Measurements from ENCODE around the gene YY2. TPM values are rescaled to one million over a fixed set of nuclear protein-coding genes. Genes with fewer than 3 reads are reported as not detected.
A peak's percentile ranks its signal among the peaks of the same experiment; 100 is the strongest.

Gene YY2
- total RNA-seq, 1 experiment from 2014 or later, result 0.60 TPM

GRCh38 chrX:21831496-21831895 lies 24.3 kb upstream of the YY2 start:
- H3K36me3 ChIP-seq (ENCODE audit: insufficient read depth, low read length), result no peaks in the 10 kb centered on the region
- DNase-seq, result no peak
- no peaks in the 10 kb centered on the region for H3K9me3 ChIP-seq (ENCODE audit: low read length)
- H3K4me3 ChIP-seq (ENCODE audit: low read length), result no peak overlapping the region
- no peaks in the 10 kb centered on the region for H3K27me3 ChIP-seq (ENCODE audit: low read length)
- H3K4me2 ChIP-seq (ENCODE audit: low read depth, low read length, poor library complexity, severe bottlenecking), result no peak overlapping the region
- H3K27ac ChIP-seq (ENCODE audit: low read length), result no peak overlapping the region
- no peak overlapping the region for H3K9ac ChIP-seq (ENCODE audit: low read length)
- no peak overlapping the region for H2AFZ ChIP-seq (ENCODE audit: low read length)
- no peaks in the 10 kb centered on the region for H3K79me2 ChIP-seq (ENCODE audit: low read length)
- H3K9me2 ChIP-seq (replicated peaks; ENCODE audit: insufficient read depth, low read length), result no peaks in the 10 kb centered on the region
- H4K20me1 ChIP-seq (ENCODE audit: insufficient read depth, low read depth, low read length), result no peaks in the 10 kb centered on the region
- H3K4me1 ChIP-seq (ENCODE audit: low read length), result no peaks in the 10 kb centered on the region

DNA sequence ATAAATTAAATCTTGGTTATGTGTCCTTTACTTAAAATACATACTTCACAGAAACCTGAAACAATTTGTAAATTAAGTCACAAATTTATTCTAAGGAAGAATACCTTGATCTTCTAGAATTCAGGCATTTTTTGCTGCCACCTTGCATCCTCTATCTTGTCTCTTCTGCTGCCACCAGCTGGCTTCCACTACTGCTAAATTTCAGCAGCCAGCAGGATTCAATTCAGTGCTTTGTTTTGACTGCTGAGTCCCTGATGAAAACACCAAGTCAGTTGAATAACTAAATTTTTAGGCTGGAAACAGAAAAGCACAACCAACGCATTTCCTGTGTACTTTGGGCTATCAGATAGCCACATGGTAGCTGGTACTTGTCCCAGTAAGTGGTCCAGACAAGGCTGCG lies 18.7 kb upstream of the YY2 start:
- H3K9ac ChIP-seq (ENCODE audit: low read length), result no peak overlapping the region
- no peaks in the 10 kb centered on the region for H4K20me1 ChIP-seq (ENCODE audit: insufficient read depth, low read depth, low read length)
- no peaks in the 10 kb centered on the region for H3K9me3 ChIP-seq (ENCODE audit: low read length)
- no peak overlapping the region for H3K4me3 ChIP-seq (ENCODE audit: low read length)
- H3K27me3 ChIP-seq (ENCODE audit: low read length), result no peaks in the 10 kb centered on the region
- H2AFZ ChIP-seq (ENCODE audit: low read length), result no peak overlapping the region
- peaks cover 17% of the 10 kb centered on the region for H3K4me1 ChIP-seq (ENCODE audit: low read length)
- H3K4me2 ChIP-seq (ENCODE audit: low read depth, low read length, poor library complexity, severe bottlenecking), result no peak overlapping the region
- H3K9me2 ChIP-seq (replicated peaks; ENCODE audit: insufficient read depth, low read length), result no peaks in the 10 kb centered on the region; the same call in 1 of the 2 replicates
- DNase-seq, result no peak
- peaks cover 25% of the 10 kb centered on the region for H3K79me2 ChIP-seq (ENCODE audit: low read length)
- no peak overlapping the region for H3K27ac ChIP-seq (ENCODE audit: low read length)
- no peaks in the 10 kb centered on the region for H3K36me3 ChIP-seq (ENCODE audit: insufficient read depth, low read length)

DNA sequence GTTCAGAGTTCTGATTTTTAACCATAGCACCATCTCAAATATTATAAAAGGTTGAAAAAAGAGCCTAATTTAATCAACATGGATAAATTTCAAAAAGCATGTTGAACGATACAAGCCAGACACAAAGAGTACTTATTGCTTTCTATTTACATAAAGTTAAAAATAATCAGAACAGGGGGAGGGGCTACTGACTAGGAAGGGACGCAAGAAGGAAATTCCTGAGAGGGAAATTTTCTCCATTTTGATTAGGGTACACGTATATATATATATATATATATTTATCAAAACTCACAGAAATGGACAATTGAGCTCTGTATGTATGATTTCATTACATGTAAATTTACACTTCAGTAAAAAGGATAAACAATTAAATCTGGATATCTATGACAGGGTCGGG lies 16.9 kb upstream of the YY2 start:
- Histone ChIP-seq H3K27ac (ENCODE audit: low read length) (no peak overlapping the region), H3K79me2 (ENCODE audit: low read length) (peaks cover 26% of the 10 kb centered on the region), H3K4me2 (ENCODE audit: low read depth, low read length, poor library complexity, severe bottlenecking) (peak overlapping the region; percentile 70), H3K9ac (ENCODE audit: low read length) (peak overlapping the region; percentile 88), H3K36me3 (ENCODE audit: insufficient read depth, low read length) (peaks cover 4% of the 10 kb centered on the region; the same call in 1 of the 2 replicates), H4K20me1 (ENCODE audit: insufficient read depth, low read depth, low read length) (no peaks in the 10 kb centered on the region), H3K9me2 (replicated peaks; ENCODE audit: insufficient read depth, low read length) (no peaks in the 10 kb centered on the region; the same call in 1 of the 2 replicates), H2AFZ (ENCODE audit: low read length) (peak overlapping the region; percentile 28), H3K9me3 (ENCODE audit: low read length) (no peaks in the 10 kb centered on the region; the same call in 1 of the 2 replicates), H3K4me1 (ENCODE audit: low read length) (peaks cover 17% of the 10 kb centered on the region), H3K27me3 (ENCODE audit: low read length) (no peaks in the 10 kb centered on the region), H3K4me3 (ENCODE audit: low read length) (peak overlapping the region; percentile 77)
- DNase-seq, result peak; percentile 74

DNA sequence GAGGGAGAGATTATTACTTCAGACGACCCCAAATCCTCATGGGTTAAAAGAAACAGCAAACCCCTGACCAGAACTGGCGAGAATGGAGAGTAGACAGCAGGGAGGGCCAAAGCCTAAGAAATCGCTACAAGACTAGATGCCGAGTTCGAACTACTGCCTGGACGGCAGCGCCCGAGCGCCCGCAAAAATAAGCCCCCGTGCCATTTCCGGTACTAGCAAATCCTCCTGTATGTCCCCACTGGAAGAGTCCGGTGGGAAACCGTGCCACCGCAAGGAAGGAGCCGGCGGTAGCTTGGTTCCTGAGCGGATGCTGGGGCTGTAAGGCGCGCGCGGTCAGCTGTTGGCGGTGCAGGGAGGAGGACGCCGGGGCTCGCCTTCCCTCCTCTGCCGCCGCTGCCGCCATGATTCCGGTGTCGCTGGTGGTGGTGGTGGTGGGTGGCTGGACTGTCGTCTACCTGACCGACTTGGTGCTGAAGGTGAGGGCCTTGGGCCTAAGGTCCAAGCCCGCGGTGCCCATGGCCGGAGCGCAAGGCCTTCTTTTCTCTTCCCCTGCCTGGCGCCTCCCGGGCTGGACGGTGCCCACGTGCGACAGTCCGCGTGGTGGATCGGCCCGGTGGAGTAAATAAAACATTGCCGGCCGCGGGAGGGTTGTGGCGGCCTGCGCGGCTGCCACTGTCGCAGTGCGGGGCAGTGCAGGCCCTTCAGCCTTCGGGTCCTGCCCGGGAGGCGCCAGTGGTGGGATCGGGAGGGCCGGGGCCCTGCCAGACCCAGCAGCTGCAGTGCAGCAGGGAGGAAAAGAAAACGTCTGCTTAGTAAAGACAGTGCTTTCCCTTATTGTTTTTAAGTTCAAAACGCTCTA lies 16.2 kb upstream of the YY2 start, which contains the start of gene MBTPS2:
Gene MBTPS2 (plus strand): TSS at position 284 of the 859 bp plus-strand sequence. CDS start 118 bp downstream, at position 402.
- H3K27ac ChIP-seq (ENCODE audit: low read length), result peak within 1 kb of the TSS; percentile 63; the same call in 1 of the 2 replicates
- no peaks in the 10 kb centered on the region for H4K20me1 ChIP-seq (ENCODE audit: insufficient read depth, low read depth, low read length)
- H3K79me2 ChIP-seq (ENCODE audit: low read length), result peaks cover 26% of the 10 kb centered on the region
- no peaks in the 10 kb centered on the region for H3K27me3 ChIP-seq (ENCODE audit: low read length)
- no peaks in the 10 kb centered on the region; the same call in 1 of the 2 replicates for H3K9me3 ChIP-seq (ENCODE audit: low read length)
- H3K4me2 ChIP-seq (ENCODE audit: low read depth, low read length, poor library complexity, severe bottlenecking), result peak within 1 kb of the TSS; percentile 77
- H3K9ac ChIP-seq (ENCODE audit: low read length), result peak within 1 kb of the TSS; percentile 88
- DNase-seq, result peak; percentile 93
- H3K9me2 ChIP-seq (replicated peaks; ENCODE audit: insufficient read depth, low read length), result no peaks in the 10 kb centered on the region; the same call in 1 of the 2 replicates
- H3K36me3 ChIP-seq (ENCODE audit: insufficient read depth, low read length), result peaks cover 4% of the 10 kb centered on the region; the same call in 1 of the 2 replicates
- H3K4me1 ChIP-seq (ENCODE audit: low read length), result peaks cover 17% of the 10 kb centered on the region
- peak within 1 kb of the TSS; percentile 77 for H3K4me3 ChIP-seq (ENCODE audit: low read length)
- peak within 1 kb of the TSS; percentile 28 for H2AFZ ChIP-seq (ENCODE audit: low read length)

DNA sequence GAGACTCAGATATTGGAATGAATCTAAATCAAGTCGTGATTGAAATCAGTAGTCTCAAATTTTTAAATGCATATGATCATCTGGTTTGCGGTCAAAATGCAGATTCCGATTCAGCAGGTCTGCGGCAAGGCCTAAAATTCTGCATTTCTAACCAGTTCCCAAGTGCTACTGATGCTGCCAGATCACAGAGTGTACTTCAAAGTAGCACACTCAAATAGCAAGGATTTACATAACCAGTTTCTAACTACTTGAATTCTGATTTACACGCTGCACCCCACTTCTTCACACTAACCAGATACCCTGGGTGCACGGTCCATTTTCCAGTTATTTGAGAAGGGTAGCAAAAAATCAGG lies 15.6 kb upstream of the YY2 start:
- DNase-seq, result peak; percentile 68
- peaks cover 4% of the 10 kb centered on the region; the same call in 1 of the 2 replicates for H3K36me3 ChIP-seq (ENCODE audit: insufficient read depth, low read length)
- no peaks in the 10 kb centered on the region; the same call in 1 of the 2 replicates for H3K9me2 ChIP-seq (replicated peaks; ENCODE audit: insufficient read depth, low read length)
- peaks cover 26% of the 10 kb centered on the region for H3K79me2 ChIP-seq (ENCODE audit: low read length)
- no peaks in the 10 kb centered on the region; the same call in 1 of the 2 replicates for H3K9me3 ChIP-seq (ENCODE audit: low read length)
- H3K27ac ChIP-seq (ENCODE audit: low read length), result peak overlapping the region; percentile 63; the same call in 1 of the 2 replicates
- no peaks in the 10 kb centered on the region for H3K27me3 ChIP-seq (ENCODE audit: low read length)
- H4K20me1 ChIP-seq (ENCODE audit: insufficient read depth, low read depth, low read length), result no peaks in the 10 kb centered on the region
- H3K9ac ChIP-seq (ENCODE audit: low read length), result peak overlapping the region; percentile 88
- peak overlapping the region; percentile 77 for H3K4me3 ChIP-seq (ENCODE audit: low read length)
- peaks cover 17% of the 10 kb centered on the region for H3K4me1 ChIP-seq (ENCODE audit: low read length)
- peak overlapping the region; percentile 77 for H3K4me2 ChIP-seq (ENCODE audit: low read depth, low read length, poor library complexity, severe bottlenecking)
- H2AFZ ChIP-seq (ENCODE audit: low read length), result no peak overlapping the region

- no peak overlapping the region for H3K27ac ChIP-seq (ENCODE audit: low read length)
- H3K27me3 ChIP-seq (ENCODE audit: low read length), result no peaks in the 10 kb centered on the region
- peaks cover 26% of the 10 kb centered on the region for H3K79me2 ChIP-seq (ENCODE audit: low read length)
- no peak overlapping the region for H2AFZ ChIP-seq (ENCODE audit: low read length)
- peaks cover 10% of the 10 kb centered on the region; the same call in 1 of the 2 replicates for H3K36me3 ChIP-seq (ENCODE audit: insufficient read depth, low read length)
- H3K9ac ChIP-seq (ENCODE audit: low read length), result no peak overlapping the region
- H3K9me2 ChIP-seq (replicated peaks; ENCODE audit: insufficient read depth, low read length), result no peaks in the 10 kb centered on the region; the same call in 1 of the 2 replicates
- H3K4me3 ChIP-seq (ENCODE audit: low read length), result no peak overlapping the region
- H3K9me3 ChIP-seq (ENCODE audit: low read length), result no peaks in the 10 kb centered on the region; the same call in 1 of the 2 replicates
- H4K20me1 ChIP-seq (ENCODE audit: insufficient read depth, low read depth, low read length), result no peaks in the 10 kb centered on the region
- H3K4me2 ChIP-seq (ENCODE audit: low read depth, low read length, poor library complexity, severe bottlenecking), result no peak overlapping the region
- H3K4me1 ChIP-seq (ENCODE audit: low read length), result peaks cover 16% of the 10 kb centered on the region
- no peak for DNase-seq
Measured at GRCh38 chrX:21843179-21843578, 12.6 kb upstream of the YY2 start.

GRCh38 chrX:21845096-21845495 lies 10.7 kb upstream of the YY2 start:
- Histone ChIP-seq H3K9me3 (ENCODE audit: low read length) (no peaks in the 10 kb centered on the region; the same call in 1 of the 2 replicates), H2AFZ (ENCODE audit: low read length) (no peak overlapping the region), H3K36me3 (ENCODE audit: insufficient read depth, low read length) (peaks cover 10% of the 10 kb centered on the region; the same call in 1 of the 2 replicates), H4K20me1 (ENCODE audit: insufficient read depth, low read depth, low read length) (no peaks in the 10 kb centered on the region), H3K79me2 (ENCODE audit: low read length) (peaks cover 20% of the 10 kb centered on the region), H3K27ac (ENCODE audit: low read length) (no peak overlapping the region), H3K27me3 (ENCODE audit: low read length) (no peaks in the 10 kb centered on the region), H3K4me2 (ENCODE audit: low read depth, low read length, poor library complexity, severe bottlenecking) (no peak overlapping the region), H3K9me2 (replicated peaks; ENCODE audit: insufficient read depth, low read length) (no peaks in the 10 kb centered on the region; the same call in 1 of the 2 replicates), H3K4me1 (ENCODE audit: low read length) (peaks cover 9% of the 10 kb centered on the region; the same call in 1 of the 2 replicates), H3K4me3 (ENCODE audit: low read length) (no peak overlapping the region), H3K9ac (ENCODE audit: low read length) (no peak overlapping the region)
- DNase-seq, result no peak

GRCh38 chrX:21847342-21847741 lies 8.4 kb upstream of the YY2 start:
- no peak overlapping the region for H2AFZ ChIP-seq (ENCODE audit: low read length)
- H3K9me2 ChIP-seq (replicated peaks; ENCODE audit: insufficient read depth, low read length), result no peaks in the 10 kb centered on the region
- no peaks in the 10 kb centered on the region for H4K20me1 ChIP-seq (ENCODE audit: insufficient read depth, low read depth, low read length)
- no peaks in the 10 kb centered on the region for H3K79me2 ChIP-seq (ENCODE audit: low read length)
- H3K27me3 ChIP-seq (ENCODE audit: low read length), result no peaks in the 10 kb centered on the region
- no peak overlapping the region for H3K9ac ChIP-seq (ENCODE audit: low read length)
- H3K4me1 ChIP-seq (ENCODE audit: low read length), result no peaks in the 10 kb centered on the region
- peaks cover 15% of the 10 kb centered on the region; the same call in 1 of the 2 replicates for H3K36me3 ChIP-seq (ENCODE audit: insufficient read depth, low read length)
- no peak overlapping the region for H3K4me2 ChIP-seq (ENCODE audit: low read depth, low read length, poor library complexity, severe bottlenecking)
- H3K4me3 ChIP-seq (ENCODE audit: low read length), result no peak overlapping the region
- DNase-seq, result no peak
- H3K27ac ChIP-seq (ENCODE audit: low read length), result no peak overlapping the region
- no peaks in the 10 kb centered on the region; the same call in 1 of the 2 replicates for H3K9me3 ChIP-seq (ENCODE audit: low read length)
